ENCODE data around the gene PTPRD. TPM values are rescaled to one million over a fixed set of nuclear protein-coding genes. Genes with fewer than 3 reads are reported as not detected.

Gene PTPRD
- total and polyA plus RNA-seq, 2 donors (not counting 1 experiment from before 2014, with no cell fraction given) = not detected

DNA sequence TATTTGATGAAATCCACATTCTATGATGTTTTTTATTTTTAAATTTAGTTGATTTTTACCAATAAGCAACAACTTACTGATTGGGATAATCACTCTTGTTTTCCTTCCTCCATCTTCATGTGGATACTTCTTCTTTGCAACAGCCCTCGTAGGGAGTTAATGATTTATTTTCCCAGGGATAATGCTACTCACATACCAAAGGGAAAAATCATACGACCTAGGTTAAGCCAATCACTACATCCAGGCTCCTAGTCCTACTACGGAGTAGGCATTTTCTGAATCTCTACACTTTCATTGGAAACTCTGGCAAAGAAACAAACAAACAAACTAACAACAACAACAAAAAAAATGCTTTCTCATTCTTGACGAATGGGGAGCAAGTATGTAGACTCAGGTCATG lies 663.4 kb downstream of the PTPRD start:
- Histone ChIP-seq H3K4me2 (replicated peaks; ENCODE audit: low read depth, low read length, poor library complexity, severe bottlenecking) (no peak overlapping the region), H3K79me2 (ENCODE audit: control insufficient read depth, insufficient read depth, low read length) (no peaks in the 10 kb centered on the region), H3K9ac (ENCODE audit: low read length) (no peak overlapping the region), H2AFZ (ENCODE audit: insufficient read depth, low read depth, low read length, poor library complexity, severe bottlenecking) (no peak overlapping the region), H3K27me3 (replicated peaks in 1 of 4; ENCODE audit: control extremely low read depth in 1 of 4, control insufficient read depth in 3 of 4, insufficient read depth in 4 of 4, low read length in 3 of 4) (no peaks in the 10 kb centered on the region), H3K4me1 (ENCODE audit: control insufficient read depth in 2 of 2, insufficient read depth in 2 of 2, low read length in 2 of 2) (no peaks in the 10 kb centered on the region), H4K20me1 (ENCODE audit: control insufficient read depth, insufficient read depth, low read length, poor library complexity, severe bottlenecking) (no peaks in the 10 kb centered on the region), H3K9me3 (ENCODE audit: control extremely low read depth in 1 of 3, control insufficient read depth in 2 of 3, insufficient read depth in 1 of 3, low read length in 2 of 3) (no peaks in the 10 kb centered on the region), H3K4me3 (ENCODE audit: control extremely low read depth in 1 of 5, extremely low read depth in 1 of 5, insufficient read depth in 1 of 5, low read depth in 2 of 5, low read length in 4 of 5) (no peak overlapping the region), H3K27ac (ENCODE audit: low read length in 2 of 2) (no peak overlapping the region), H3K36me3 (replicated peaks in 1 of 2; ENCODE audit: control extremely low read depth in 1 of 2, control insufficient read depth in 1 of 2, extremely low read depth in 1 of 2, insufficient read depth in 2 of 2, low read length in 1 of 2) (no peaks in the 10 kb centered on the region)
- Mint-ChIP-seq H3K27ac (no peak overlapping the region), H3K4me3 (no peak overlapping the region), H3K27me3 (no peaks in the 10 kb centered on the region), H3K9me3 (ENCODE audit: insufficient read depth) (no peaks in the 10 kb centered on the region), H3K4me1 (no peaks in the 10 kb centered on the region)
- TF ChIP-seq EZH2 (IDR thresholded peaks at IDR 0.05; ENCODE audit: borderline replicate concordance, insufficient read depth, low read depth, low read length, poor library complexity, severe bottlenecking) = no peak
- TF ChIP-seq, protein P1, sequence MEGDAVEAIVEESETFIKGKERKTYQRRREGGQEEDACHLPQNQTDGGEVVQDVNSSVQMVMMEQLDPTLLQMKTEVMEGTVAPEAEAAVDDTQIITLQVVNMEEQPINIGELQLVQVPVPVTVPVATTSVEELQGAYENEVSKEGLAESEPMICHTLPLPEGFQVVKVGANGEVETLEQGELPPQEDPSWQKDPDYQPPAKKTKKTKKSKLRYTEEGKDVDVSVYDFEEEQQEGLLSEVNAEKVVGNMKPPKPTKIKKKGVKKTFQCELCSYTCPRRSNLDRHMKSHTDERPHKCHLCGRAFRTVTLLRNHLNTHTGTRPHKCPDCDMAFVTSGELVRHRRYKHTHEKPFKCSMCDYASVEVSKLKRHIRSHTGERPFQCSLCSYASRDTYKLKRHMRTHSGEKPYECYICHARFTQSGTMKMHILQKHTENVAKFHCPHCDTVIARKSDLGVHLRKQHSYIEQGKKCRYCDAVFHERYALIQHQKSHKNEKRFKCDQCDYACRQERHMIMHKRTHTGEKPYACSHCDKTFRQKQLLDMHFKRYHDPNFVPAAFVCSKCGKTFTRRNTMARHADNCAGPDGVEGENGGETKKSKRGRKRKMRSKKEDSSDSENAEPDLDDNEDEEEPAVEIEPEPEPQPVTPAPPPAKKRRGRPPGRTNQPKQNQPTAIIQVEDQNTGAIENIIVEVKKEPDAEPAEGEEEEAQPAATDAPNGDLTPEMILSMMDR (IDR thresholded peaks at IDR 0.05) = no peak
- ChIA-PET CTCF (no interaction called here), POLR2A (no interaction called here)
- ATAC-seq (ENCODE audit: low read depth) (no peak), DNase-seq (no peak)
- intact Hi-C loops (cut with micrococcal nuclease) = no loop called here
- 67% methylated on average over 1 of the region's 4 CpGs for WGBS (ENCODE audit: insufficient coverage)

DNA sequence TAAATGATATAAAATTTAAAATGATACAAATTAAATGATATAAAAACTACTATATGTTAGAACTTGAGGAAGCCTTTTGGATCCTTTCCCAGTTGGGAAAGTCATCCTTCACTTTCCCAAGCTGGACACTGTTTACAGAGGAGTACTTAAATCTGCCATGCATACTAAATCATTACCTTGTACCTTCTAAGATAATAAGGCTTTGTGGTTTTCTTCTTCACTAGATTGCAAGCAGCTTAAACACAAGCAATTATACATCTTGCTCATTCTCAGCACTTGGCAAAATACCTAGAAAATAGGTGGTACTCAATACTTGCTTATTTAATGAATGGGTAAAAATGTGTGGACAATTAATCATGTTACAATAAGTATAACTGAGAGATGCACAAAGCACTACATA lies 666.8 kb downstream of the PTPRD start:
- Histone ChIP-seq H3K79me2 (ENCODE audit: control insufficient read depth, insufficient read depth, low read length) (no peaks in the 10 kb centered on the region), H3K4me3 (ENCODE audit: control extremely low read depth in 1 of 5, extremely low read depth in 1 of 5, insufficient read depth in 1 of 5, low read depth in 2 of 5, low read length in 4 of 5) (no peak overlapping the region), H4K20me1 (ENCODE audit: control insufficient read depth, insufficient read depth, low read length, poor library complexity, severe bottlenecking) (no peaks in the 10 kb centered on the region), H2AFZ (ENCODE audit: insufficient read depth, low read depth, low read length, poor library complexity, severe bottlenecking) (no peak overlapping the region), H3K4me2 (replicated peaks; ENCODE audit: low read depth, low read length, poor library complexity, severe bottlenecking) (no peak overlapping the region), H3K9me3 (ENCODE audit: control extremely low read depth in 1 of 3, control insufficient read depth in 2 of 3, insufficient read depth in 1 of 3, low read length in 2 of 3) (no peaks in the 10 kb centered on the region), H3K36me3 (replicated peaks in 1 of 2; ENCODE audit: control extremely low read depth in 1 of 2, control insufficient read depth in 1 of 2, extremely low read depth in 1 of 2, insufficient read depth in 2 of 2, low read length in 1 of 2) (no peaks in the 10 kb centered on the region), H3K27me3 (replicated peaks in 1 of 4; ENCODE audit: control extremely low read depth in 1 of 4, control insufficient read depth in 3 of 4, insufficient read depth in 4 of 4, low read length in 3 of 4) (no peaks in the 10 kb centered on the region), H3K4me1 (ENCODE audit: control insufficient read depth in 2 of 2, insufficient read depth in 2 of 2, low read length in 2 of 2) (no peaks in the 10 kb centered on the region), H3K9ac (ENCODE audit: low read length) (no peak overlapping the region), H3K27ac (ENCODE audit: low read length in 2 of 2) (no peak overlapping the region)
- no peaks in the 10 kb centered on the region for H3K9me3 Mint-ChIP-seq (ENCODE audit: insufficient read depth)
- H3K27ac Mint-ChIP-seq = no peak overlapping the region
- DNase-seq (no peak), ATAC-seq (ENCODE audit: low read depth) (no peak)
- H3K27me3 Mint-ChIP-seq = no peaks in the 10 kb centered on the region
- CTCF ChIA-PET = interaction anchor here (1.1 to 1.6 kb wide), 3 partner anchors 9 to 22 kb away, joined by 3 to 5 read pairs (median 4); no protein-coding TSS in a partner anchor
- TF ChIP-seq EZH2 (IDR thresholded peaks at IDR 0.05; ENCODE audit: borderline replicate concordance, insufficient read depth, low read depth, low read length, poor library complexity, severe bottlenecking) = no peak
- TF ChIP-seq, protein P1 (IDR thresholded peaks at IDR 0.05) = no peak
- H3K4me1 Mint-ChIP-seq = no peaks in the 10 kb centered on the region
- no peak overlapping the region for H3K4me3 Mint-ChIP-seq
- POLR2A ChIA-PET = no interaction called here
- intact Hi-C loops (cut with micrococcal nuclease) = no loop called here

Data from B cell (primary cell).